Measurements from ENCODE around the gene DNASE2.

DNASE2 gene

DNA sequence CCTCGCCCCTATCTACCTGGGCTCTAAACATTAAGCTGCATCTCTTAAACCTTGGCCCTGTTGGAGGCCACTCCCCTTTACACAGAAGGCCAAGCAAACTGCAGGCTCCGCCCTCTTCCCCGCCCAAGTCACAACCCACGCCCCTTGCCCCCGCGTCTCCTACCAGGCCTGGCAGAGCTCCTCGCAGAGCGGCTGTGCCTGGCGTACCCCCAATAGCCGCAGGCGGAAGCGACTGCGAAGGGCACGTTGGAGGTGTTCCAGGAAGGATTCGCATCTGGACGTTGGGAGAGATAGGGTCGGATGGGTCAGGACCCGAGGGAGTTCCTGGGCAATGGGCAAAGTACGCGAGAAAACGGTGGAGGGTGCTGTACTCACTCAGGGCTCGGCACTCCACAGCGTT, 52.8 kb downstream of the DNASE2 start:
- no peak for DNase-seq

- DNase-seq, result no peak
Measured at GRCh38 chr19:12825254-12826131, 55.8 kb downstream of the DNASE2 start.
